ENCODE measurements around the gene CDH7.

Gene CDH7

GRCh38 chr18:65907281-65907680 is 156.5 kb downstream of the CDH7 start:
- Mint-ChIP-seq H3K4me1 (ENCODE audit: low read depth) (no peaks in the 10 kb centered on the region), H3K27me3 (ENCODE audit: low read depth) (no peaks in the 10 kb centered on the region), H3K27ac (no peak overlapping the region), H3K9me3 (peaks cover 5% of the 10 kb centered on the region), H3K36me3 (ENCODE audit: low read depth) (no peaks in the 10 kb centered on the region), H3K4me3 (no peak overlapping the region)

GRCh38 chr18:65919018-65919417 is 168.2 kb downstream of the CDH7 start:
- no peaks in the 10 kb centered on the region for H3K36me3 Mint-ChIP-seq (ENCODE audit: low read depth)
- H3K4me1 Mint-ChIP-seq (ENCODE audit: low read depth), result no peaks in the 10 kb centered on the region
- no peaks in the 10 kb centered on the region for H3K9me3 Mint-ChIP-seq
- no peaks in the 10 kb centered on the region for H3K27me3 Mint-ChIP-seq (ENCODE audit: low read depth)
- H3K27ac Mint-ChIP-seq, result no peak overlapping the region
- H3K4me3 Mint-ChIP-seq, result no peak overlapping the region

GRCh38 chr18:65919663-65920062 is 168.9 kb downstream of the CDH7 start:
- H3K9me3 Mint-ChIP-seq, result no peaks in the 10 kb centered on the region
- no peaks in the 10 kb centered on the region for H3K4me1 Mint-ChIP-seq (ENCODE audit: low read depth)
- H3K4me3 Mint-ChIP-seq, result no peak overlapping the region
- no peaks in the 10 kb centered on the region for H3K27me3 Mint-ChIP-seq (ENCODE audit: low read depth)
- H3K27ac Mint-ChIP-seq, result no peak overlapping the region
- no peaks in the 10 kb centered on the region for H3K36me3 Mint-ChIP-seq (ENCODE audit: low read depth)

GRCh38 chr18:65922103-65922502 is 171.3 kb downstream of the CDH7 start:
- H3K9me3 Mint-ChIP-seq, result no peaks in the 10 kb centered on the region
- H3K36me3 Mint-ChIP-seq (ENCODE audit: low read depth), result no peaks in the 10 kb centered on the region
- H3K4me3 Mint-ChIP-seq, result no peak overlapping the region
- H3K4me1 Mint-ChIP-seq (ENCODE audit: low read depth), result no peaks in the 10 kb centered on the region
- no peaks in the 10 kb centered on the region for H3K27me3 Mint-ChIP-seq (ENCODE audit: low read depth)
- no peak overlapping the region for H3K27ac Mint-ChIP-seq

GRCh38 chr18:65924904-65925303 is 174.1 kb downstream of the CDH7 start:
- H3K27ac Mint-ChIP-seq, result no peak overlapping the region
- no peaks in the 10 kb centered on the region for H3K36me3 Mint-ChIP-seq (ENCODE audit: low read depth)
- no peak overlapping the region for H3K4me3 Mint-ChIP-seq
- no peaks in the 10 kb centered on the region for H3K27me3 Mint-ChIP-seq (ENCODE audit: low read depth)
- H3K4me1 Mint-ChIP-seq (ENCODE audit: low read depth), result no peaks in the 10 kb centered on the region
- H3K9me3 Mint-ChIP-seq, result no peaks in the 10 kb centered on the region

- H3K27ac Mint-ChIP-seq, result no peak overlapping the region
These were observed 184.1 kb downstream of the CDH7 start for GRCh38 chr18:65934874-65935273.

GRCh38 chr18:65936678-65937077 is 185.9 kb downstream of the CDH7 start:
- Mint-ChIP-seq H3K9me3 (no peaks in the 10 kb centered on the region), H3K27me3 (ENCODE audit: low read depth) (no peaks in the 10 kb centered on the region), H3K4me3 (no peak overlapping the region), H3K27ac (no peak overlapping the region), H3K4me1 (ENCODE audit: low read depth) (no peaks in the 10 kb centered on the region), H3K36me3 (ENCODE audit: low read depth) (no peaks in the 10 kb centered on the region)

More at GRCh38 chr18:65934874-65935273, 184.1 kb downstream of the CDH7 start:
- H3K36me3 Mint-ChIP-seq (ENCODE audit: low read depth), result no peaks in the 10 kb centered on the region
- no peaks in the 10 kb centered on the region for H3K27me3 Mint-ChIP-seq (ENCODE audit: low read depth)
- H3K9me3 Mint-ChIP-seq, result no peaks in the 10 kb centered on the region
- H3K4me3 Mint-ChIP-seq, result no peak overlapping the region
- no peaks in the 10 kb centered on the region for H3K4me1 Mint-ChIP-seq (ENCODE audit: low read depth)

GRCh38 chr18:65937180-65937579 is 186.4 kb downstream of the CDH7 start:
- H3K9me3 Mint-ChIP-seq, result no peaks in the 10 kb centered on the region
- no peaks in the 10 kb centered on the region for H3K36me3 Mint-ChIP-seq (ENCODE audit: low read depth)
- H3K27me3 Mint-ChIP-seq (ENCODE audit: low read depth), result no peaks in the 10 kb centered on the region
- H3K4me1 Mint-ChIP-seq (ENCODE audit: low read depth), result no peaks in the 10 kb centered on the region
- no peak overlapping the region for H3K27ac Mint-ChIP-seq
- no peak overlapping the region for H3K4me3 Mint-ChIP-seq

- Mint-ChIP-seq H3K4me1 (ENCODE audit: low read depth) (no peaks in the 10 kb centered on the region), H3K27me3 (ENCODE audit: low read depth) (no peaks in the 10 kb centered on the region), H3K36me3 (ENCODE audit: low read depth) (no peaks in the 10 kb centered on the region), H3K27ac (no peak overlapping the region), H3K9me3 (no peaks in the 10 kb centered on the region), H3K4me3 (no peak overlapping the region)
These were observed 188.0 kb downstream of the CDH7 start for GRCh38 chr18:65938592-65939372.
